GM19099 (cell line): ENCODE results near the gene SLC13A5.

Source experiments
- POLR2A ChIP-seq: IDR thresholded peaks from 3 replicates; pipeline ENCODE4 v1.6.1; 2011; ENCODE audit warnings: low read depth; ENCODE audit not compliant: insufficient read length; ENCODE audit errors: extremely low read depth

Gene SLC13A5

DNA sequence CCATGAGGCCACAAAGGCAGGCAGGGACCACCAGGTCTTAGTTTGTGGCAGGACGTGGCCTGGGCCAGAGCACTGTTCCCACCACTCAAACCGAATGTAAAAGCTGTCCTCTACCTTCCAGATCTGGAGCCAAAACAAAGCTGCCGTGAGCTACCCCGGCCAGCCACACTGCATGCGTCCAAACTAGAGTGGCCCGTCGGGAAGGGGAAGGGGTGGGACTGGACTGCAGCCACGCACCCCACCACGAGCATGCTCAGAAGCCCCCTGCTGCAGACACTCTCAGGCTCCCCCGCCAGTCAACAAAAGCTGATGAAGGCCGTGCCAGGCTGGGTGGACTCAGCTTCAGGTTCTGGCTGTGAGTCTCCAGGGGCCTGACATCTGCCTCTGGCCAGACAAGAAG is 15.2 kb downstream of the SLC13A5 start:
- no peak for TF ChIP-seq POLR2A

DNA sequence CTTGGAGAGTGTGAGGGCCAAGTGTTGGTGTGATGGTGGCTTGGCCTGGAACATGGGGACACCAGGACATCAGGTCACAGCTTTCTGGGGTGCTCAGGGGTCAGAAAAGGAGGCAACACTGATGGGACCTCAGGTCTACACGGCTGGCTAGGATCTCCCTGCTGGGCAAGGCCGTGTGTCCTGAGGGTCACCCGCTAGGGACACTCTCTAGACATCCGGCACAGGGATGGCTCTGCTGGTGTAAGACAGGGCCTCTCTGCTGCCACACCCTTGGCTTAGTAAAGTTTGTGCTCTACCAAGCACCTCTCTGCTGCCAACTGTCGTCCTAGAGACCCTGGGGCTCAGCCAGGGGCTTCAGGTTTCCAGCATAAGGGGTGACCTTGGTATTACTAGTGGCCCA is 16.3 kb downstream of the SLC13A5 start:
- TF ChIP-seq POLR2A: no peak

DNA sequence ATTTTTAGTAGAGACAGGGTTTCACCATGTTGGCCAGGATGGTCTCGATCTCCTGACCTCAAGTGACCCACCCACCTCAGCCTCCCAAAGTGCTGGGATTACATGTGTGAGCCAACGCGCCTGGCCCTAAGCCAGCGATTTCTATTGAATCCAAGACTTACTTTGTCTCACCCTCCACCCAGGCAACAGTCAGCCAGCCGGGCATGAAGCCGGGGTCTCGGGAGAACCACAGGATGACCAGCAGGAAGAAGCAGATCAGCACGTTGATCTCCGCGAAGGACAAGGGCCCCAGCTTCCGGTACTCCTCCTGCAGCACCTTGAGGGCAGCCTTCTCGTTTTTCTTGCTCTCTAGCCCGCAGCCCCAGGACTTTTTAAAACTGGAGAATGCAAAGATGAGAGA is 17.6 kb downstream of the SLC13A5 start:
- no peak for TF ChIP-seq POLR2A

DNA sequence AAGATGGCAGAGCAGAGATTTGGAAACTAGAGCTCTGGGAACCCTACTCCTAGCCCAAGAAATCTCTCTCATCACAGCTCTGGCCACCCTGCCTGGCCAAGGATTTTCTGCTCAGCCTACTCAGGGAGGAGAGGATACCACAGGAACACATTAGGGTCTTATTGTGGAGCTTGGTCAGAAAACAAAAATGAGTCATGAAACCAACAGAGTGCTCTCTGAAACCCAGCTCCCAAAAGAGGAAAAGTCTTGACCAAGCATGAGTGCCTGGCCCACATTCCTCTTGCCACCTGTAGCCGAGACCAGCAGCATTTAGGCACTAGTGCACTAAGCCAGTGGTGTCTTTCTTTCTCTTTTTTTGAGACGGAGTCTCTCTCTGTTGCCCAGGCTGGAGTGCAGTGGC is 18.1 kb downstream of the SLC13A5 start:
- TF ChIP-seq POLR2A: no peak

DNA sequence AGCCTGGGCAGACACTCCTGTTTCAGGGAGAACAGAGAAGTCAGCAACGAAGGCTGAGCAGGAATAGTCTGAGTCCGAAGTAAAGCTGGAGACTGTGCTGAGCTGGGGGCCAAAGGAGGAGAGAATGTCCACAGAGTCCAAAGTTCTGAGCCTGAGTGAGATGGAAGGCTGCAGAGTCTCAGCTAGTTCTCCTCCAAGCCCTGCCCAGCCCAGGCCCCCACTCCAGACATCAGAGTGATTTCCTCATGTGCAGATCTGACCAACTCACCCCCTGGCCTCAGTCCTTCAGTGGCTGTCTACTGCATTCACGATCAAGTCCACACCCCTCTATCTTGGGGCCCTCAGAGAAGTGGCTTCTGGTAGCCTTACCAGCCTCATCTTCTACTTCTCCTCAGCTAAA is 21.6 kb downstream of the SLC13A5 start:
- no peak for TF ChIP-seq POLR2A

DNA sequence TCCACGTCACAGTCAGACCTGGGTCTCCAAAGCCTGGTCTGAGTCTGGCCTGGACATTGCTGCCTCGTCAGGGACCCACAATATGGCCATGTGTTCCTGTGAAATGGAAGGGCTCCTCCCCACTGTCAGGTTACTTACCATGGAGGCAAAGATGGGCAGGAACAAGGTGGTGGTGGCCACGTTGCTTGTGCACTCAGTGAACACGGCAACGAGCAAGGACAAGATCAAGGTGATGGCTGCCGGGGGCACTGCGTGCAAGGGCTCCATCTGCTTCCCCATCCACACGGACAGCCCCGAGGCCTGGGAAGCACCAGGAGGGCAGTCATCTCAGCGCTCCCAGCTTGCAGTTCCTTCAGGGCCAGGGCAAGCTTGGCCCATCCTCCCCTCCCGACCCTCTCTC is 22.5 kb downstream of the SLC13A5 start:
- TF ChIP-seq POLR2A: no peak

DNA sequence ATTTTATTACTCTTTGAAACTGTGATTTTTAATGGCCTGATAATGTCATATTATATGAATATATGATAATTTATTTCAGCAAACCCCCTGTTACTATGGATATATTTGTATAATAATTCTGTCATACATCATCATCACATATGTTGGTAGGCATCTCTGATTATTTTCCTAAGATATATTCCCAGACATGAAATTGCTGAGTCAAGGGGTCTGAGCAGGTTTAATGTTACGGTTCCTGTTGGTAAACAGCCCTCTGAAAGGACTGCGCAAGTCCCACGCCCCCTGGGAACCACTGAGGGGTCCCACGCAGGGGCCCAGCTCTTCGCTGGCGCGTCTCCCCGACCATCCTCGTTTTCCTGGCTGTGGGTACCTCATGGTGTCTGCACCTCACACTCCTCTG is 24.2 kb downstream of the SLC13A5 start:
- no peak for TF ChIP-seq POLR2A

DNA sequence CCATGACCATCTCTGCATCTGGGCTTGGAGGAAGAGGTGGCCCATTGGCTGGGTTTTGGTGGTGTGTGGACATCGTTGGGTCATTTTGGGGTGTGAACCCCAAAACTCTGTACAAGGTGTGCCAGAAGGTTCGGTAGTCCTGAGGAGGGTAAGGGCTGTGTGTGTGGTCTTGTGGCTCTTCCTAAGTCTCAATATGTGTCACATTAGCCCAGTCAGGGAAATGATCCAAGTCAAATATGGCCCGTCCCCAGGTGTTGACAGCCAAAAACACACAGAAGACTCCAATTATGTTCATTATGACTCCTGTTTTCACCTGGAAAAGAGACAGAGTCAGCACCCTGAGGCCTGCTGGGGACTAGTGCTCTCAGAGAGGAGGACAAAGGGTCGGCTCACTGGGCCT is 27.1 kb downstream of the SLC13A5 start:
- no peak for TF ChIP-seq POLR2A

DNA sequence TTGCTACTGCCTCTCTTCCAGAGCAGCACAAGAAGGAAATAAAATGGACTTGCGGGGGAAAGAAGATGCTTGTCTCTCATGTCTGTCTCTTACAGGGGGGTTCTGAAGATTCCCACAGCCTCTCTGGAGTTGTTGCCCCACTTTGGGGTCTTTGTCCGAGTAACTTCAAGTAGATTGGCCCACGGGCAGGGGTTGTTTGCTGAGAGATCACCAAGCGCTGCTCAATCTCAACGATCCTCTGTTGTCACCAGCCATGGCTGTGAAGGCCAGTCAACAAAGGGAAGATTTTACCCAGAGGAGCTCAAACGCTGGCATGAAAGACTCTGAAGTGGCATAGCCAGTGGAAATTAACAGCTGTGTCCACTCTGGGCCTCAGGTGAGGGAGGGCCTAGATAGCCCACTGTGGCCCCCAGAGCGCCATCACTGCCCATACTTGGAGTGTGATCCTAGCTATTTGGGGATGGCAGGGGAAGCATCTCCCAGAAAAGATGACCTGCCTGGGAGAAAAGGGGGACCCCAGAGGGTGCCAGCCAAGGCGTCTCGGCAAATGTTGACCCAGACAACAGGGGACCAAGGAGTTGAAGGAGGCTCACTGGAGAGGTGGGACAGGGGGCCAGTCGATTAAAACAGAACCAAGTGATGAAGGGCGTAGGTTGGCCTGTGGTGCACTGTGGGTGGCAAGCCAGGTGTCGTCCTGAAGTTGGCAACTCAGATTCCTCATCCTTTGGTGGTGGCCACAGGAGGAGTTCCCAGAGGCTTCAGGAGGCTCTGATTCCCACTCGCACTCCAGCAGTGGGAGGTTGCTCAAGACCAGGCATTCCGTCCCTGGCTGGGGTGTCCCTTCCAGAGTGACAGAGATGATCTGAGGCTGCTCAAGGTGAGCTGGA is 28.0 kb downstream of the SLC13A5 start:
- TF ChIP-seq POLR2A: no peak

DNA sequence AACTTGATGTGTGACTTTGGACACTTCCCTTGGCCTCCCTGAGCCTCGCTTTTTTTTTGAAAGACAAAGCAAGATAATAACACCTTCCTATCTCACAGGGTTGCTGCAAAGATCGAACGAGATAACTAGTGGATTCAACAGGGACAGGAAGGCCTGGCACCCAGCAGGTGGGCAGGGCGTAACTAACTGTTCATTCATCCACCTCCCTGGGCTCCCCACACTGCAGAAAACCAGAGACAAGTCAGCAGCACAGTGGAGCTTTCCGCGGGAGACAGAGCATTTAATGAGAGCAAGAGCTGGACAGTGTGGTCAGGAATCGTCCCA is 28.7 kb downstream of the SLC13A5 start:
- no peak for TF ChIP-seq POLR2A

DNA sequence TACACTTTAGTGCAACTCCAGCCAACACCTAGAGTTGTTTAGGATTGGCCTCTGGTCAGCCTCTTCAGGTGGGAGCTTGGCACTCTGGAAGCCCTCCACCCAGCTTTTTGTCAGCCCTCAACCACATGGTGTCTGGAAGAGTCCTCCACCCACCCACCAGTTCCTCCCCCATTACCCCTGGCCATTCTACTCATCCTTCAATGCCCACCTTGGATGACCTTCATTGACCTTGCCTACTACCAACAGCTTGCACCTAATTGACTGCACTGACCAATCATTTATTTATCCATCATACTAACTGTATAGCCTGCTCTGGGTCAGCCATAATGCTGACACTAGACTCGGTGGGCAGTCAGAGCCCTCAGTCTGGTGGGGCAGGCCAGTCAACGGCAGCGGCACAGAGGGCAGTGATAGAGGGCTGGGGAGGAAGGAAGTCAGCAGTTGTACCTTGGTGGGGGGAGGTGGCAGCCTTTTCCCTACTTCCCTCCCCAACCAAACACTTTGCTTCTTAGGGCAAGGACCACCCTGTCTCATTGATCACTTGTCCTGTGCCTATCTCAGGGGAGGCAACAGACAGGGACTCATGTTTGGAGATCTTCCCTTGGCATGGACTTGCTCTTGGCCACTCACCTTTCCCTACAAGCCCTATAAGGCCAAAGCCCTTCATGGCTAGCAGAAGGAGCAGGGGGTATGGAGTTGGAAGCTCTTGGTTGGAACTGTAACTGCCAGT is 29.3 kb downstream of the SLC13A5 start:
- no peak for TF ChIP-seq POLR2A

DNA sequence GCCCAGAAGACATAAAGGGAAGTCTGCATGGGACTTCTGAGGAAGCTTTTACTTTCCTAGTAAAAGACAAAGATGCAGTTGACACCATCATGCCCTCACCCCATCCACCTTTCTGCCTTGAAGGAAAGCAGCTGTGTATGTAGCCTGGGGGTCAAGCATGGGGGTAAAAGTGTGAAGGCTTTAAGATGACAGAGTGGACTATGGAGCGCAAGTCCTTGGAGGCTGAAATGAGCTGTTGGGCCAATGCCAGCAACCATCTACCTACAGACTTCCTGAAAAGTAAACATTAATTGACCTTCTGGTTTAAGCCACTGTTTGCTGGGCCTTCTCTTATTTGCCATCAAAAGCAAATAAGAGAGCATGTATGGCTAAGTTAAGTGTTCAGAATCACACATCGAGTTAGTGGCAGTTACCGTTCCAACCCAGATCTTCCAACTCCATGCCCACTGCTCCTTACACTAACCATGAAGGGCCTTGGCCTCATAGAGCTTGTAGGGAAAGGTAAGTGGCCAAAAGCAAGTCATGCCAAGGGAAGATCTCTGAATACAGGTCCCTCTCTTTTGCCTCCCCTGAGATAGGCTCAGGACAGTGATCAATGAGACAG is 30.0 kb downstream of the SLC13A5 start:
- no peak for TF ChIP-seq POLR2A

DNA sequence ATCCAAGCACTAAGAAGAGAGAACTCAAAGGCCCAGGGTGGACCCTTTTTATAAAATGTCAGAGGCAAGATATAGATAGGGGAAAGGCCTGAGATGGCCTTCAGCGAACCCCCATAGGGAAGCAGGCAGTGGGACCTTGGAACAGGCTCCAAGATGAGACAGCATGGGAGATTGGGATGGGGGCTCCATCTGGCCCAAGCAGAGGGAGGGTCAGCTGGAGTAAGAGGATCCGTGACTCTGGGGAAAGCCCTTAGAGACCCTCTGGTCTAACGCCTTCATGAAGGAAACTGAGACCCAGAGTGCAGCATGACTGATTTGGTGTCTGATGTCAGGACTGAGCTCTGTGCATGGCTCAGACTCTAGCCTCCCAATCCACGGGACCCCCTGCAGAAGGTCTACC is 30.8 kb downstream of the SLC13A5 start:
- TF ChIP-seq POLR2A: no peak

DNA sequence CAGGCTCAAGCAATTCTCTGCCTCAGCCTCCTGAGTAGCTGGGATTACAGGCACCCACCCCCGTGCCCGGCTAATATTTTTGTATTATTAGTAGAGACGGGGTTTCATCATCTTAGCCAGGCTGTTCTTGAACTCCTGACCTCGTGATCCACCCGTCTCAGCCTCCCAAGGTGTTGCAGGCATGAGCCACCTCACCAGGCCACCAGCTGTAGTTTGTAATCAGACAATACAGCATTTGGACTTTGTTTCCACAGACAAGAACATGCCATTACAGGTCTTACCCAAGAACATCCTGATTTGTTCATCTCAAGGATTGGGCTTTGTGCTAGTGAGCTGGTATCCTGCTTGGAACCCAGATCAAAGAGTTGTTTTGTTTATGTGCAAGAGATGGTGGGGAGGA is 31.5 kb downstream of the SLC13A5 start:
- no peak for TF ChIP-seq POLR2A

DNA sequence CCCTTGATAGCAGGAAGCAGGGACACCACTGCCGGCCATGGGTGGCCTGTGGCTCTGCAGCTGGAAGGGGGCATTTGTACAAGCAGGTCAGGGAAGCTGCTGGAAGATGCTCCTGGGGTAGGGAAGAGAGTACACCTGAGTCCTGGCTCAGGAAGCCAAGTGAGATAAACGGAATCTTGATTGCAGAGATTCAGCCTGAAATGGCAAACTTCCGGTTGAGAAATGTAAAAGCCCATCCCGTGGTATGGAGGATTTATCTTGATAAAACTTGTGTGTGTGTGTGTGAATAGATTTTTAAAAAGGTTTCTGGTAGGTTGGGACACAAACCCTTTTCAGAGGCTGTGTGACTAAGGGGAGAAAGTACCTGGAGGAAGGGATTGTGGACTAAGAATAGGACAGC is 32.0 kb downstream of the SLC13A5 start:
- TF ChIP-seq POLR2A: no peak

DNA sequence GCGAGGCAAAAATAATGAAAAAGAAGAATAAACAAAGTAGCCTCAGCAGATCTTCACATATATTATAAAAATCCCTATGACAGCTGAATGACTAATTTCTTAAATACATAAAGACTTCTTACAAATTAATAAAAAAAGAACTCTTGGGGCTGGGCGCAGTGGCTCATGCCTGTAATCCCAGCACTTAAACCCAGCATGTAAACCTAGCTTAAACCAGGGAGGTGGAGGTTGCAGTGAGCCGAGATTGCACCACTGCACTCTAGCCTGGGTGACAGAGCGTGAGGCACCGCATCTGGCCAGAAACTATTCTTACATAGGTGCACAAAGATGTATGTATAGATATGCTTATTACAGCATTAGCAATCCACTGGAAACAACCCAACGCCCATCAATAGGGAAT is 33.9 kb downstream of the SLC13A5 start:
- no peak for TF ChIP-seq POLR2A
